Activated naive CD8-positive, alpha-beta T cell treated with anti-CD3 and anti-CD28 coated beads, Interleukin-2, amount 10 ng/mL, durations not matched to agents 7 days and 5 days (primary cell): ENCODE results near the gene GPHB5. TPM values are rescaled to one million over a fixed set of nuclear protein-coding genes. Genes with fewer than 3 reads are reported as not detected.
"Not testable (repeated sequence)": the region's sequence is repeated elsewhere in the genome, so short reads cannot be mapped to it uniquely, and the experiment has no call there.

Source experiments
- ATAC-seq: fragments of 150-1000 bp; cut with Tn5 transposase; one replicate; pipeline ENCODE4 v1.10.0; 2021; ENCODE audit warnings: low read depth, moderate library complexity
- POLR2A ChIA-PET: fragments of 350-600 bp; sonication (Branson Sonifier 250); formaldehyde crosslinking; loops from one replicate; lab custom pipeline; 2021; ENCODE audit warnings: antibody characterized with exemption; lab: Charles Lee
- DNase-seq: peaks from one replicate; pipeline ENCODE4 v3.0.0; 2021
- H3K27ac Mint-ChIP-seq: one replicate; pipeline ENCODE4 v1.8.0; 2022; ENCODE audit warnings: mild to moderate bottlenecking, mixed read lengths
- H3K27me3 Mint-ChIP-seq: one replicate; pipeline ENCODE4 v1.8.0; 2022; ENCODE audit warnings: mild to moderate bottlenecking, moderate library complexity, mixed read lengths
- H3K36me3 Mint-ChIP-seq: one replicate; pipeline ENCODE4 v1.8.0; 2021; ENCODE audit warnings: mild to moderate bottlenecking, mixed read lengths
- H3K4me1 Mint-ChIP-seq: one replicate; pipeline ENCODE4 v1.8.0; 2021; ENCODE audit warnings: mixed read lengths
- H3K4me3 Mint-ChIP-seq: one replicate; pipeline ENCODE4 v1.8.0; 2022; ENCODE audit warnings: mild to moderate bottlenecking, moderate library complexity, mixed read lengths
- H3K9me3 Mint-ChIP-seq: one replicate; pipeline ENCODE4 v1.8.0; 2021; ENCODE audit warnings: mixed read lengths
- total RNA-seq, 2 experiments: library from RNA; stranded (reverse); gene quantifications; one replicate each; pipeline ENCODE4 v1.2.3, GENCODE V29; 2021

Gene GPHB5
- total RNA-seq, 2 experiments from 2014 or later: not detected

DNA sequence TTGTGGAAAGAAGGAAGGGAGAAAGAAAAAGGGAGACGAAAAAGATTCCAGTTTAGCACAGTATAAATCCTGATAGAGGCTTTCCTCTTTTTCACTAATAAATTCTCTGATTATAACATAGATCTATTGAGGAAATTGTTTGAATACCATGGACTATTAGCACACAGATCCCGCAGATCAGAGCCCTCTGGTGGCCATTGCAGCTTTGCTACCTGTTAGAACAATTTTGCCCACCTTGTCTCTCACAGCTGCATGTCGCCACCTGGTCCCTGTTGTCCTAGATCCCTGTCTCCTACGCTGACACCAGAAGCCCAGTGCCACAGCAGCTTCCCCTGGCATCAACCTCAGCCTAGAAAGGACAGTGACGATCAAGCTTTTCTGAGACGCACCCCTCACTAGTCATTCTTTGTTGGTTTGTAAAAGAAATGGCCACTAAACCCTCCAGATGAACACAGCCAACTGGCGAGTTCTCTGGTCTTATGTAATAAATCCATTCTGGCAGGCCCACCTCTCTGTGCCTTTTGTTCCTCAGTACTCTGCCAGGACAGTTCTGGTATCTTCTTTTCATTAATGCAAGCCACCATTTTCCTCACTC lies 9.9 kb downstream of the GPHB5 start:
- H3K27me3 Mint-ChIP-seq: peaks cover 6% of the 10 kb centered on the region
- no peaks in the 10 kb centered on the region for H3K9me3 Mint-ChIP-seq
- ATAC-seq (no peak), DNase-seq (no peak)
- POLR2A ChIA-PET: no interaction called here
- H3K4me3 Mint-ChIP-seq: no peak overlapping the region
- H3K27ac Mint-ChIP-seq: no peak overlapping the region
- H3K36me3 Mint-ChIP-seq: no peaks in the 10 kb centered on the region
- no peaks in the 10 kb centered on the region for H3K4me1 Mint-ChIP-seq

DNA sequence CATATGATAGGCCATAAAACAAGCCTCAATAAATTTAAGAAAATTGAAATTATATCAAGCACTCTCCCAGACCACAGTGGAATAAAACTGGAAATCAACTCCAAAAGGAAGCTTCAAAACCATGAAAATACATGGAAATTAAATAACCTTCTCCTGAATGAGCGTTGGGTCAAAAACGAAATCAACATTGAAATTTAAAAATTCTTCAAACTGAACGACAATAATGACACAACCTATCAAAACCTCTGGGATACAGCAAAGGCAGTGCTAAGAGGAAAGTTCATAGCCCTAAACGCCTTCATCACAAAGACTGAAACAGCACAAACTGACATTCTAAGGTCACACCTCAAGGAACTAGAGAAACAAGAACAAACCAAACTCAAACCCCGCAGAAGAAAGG lies 14.3 kb downstream of the GPHB5 start:
- H3K9me3 Mint-ChIP-seq, ATAC-seq, H3K27ac Mint-ChIP-seq, POLR2A ChIA-PET, H3K4me1 Mint-ChIP-seq, H3K4me3 Mint-ChIP-seq, H3K36me3 Mint-ChIP-seq, DNase-seq: not testable (repeated sequence)
- H3K27me3 Mint-ChIP-seq: peaks cover 12% of the 10 kb centered on the region

DNA sequence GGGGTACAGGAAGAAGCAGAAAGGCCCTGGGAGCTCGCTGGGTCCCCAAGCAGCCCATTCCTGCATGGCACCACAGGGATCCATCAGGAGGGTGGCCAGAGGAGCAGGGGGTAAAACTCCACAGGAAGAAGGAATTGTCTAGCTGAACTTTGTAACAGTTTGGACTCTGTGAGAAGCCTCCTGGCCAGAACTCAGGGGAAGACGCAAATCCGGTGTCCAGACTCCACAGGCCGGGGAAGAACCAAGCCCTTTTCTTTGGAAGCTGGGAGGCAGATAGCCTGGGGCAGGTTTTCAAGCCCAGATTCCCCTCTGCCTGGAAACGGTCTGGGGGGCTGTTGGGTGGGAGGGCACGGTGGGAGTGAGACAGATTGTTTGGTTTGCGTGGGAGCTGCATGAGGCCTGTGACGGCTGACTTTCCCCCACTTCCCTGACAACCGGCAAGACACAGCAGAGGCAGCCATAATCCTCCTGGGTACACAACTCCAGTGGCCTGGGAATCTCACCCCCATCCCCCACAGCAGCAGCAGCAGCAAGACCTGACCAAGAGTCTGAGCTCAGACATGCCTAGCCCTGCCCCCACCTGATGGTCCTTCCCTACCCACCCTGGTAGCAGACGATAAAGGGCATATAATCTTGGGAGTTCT lies 16.7 kb downstream of the GPHB5 start:
- POLR2A ChIA-PET: no interaction called here
- no peak for ATAC-seq
- peaks cover 5% of the 10 kb centered on the region for H3K4me1 Mint-ChIP-seq

DNA sequence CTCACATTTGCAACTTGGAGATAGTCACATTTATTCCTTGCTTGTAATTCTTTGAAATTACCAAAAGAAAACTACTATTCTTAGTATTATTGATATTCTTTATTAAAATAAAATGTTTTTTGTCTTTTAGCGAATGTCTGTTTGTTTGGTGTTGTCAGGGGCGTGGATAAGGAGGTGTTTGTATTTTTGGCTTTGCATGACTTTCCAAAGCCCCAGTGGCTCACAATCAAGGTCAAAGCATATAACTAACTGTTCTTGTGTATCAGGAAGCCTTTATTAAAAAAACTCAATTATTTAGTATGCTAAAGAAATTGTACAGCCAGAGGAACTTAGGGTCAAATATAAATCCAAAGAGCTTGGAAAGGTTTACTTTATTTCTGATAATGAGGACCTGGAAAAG lies 17.9 kb downstream of the GPHB5 start:
- no peak overlapping the region for H3K4me3 Mint-ChIP-seq
- DNase-seq (no peak), ATAC-seq (no peak)
- H3K36me3 Mint-ChIP-seq: no peaks in the 10 kb centered on the region
- POLR2A ChIA-PET: no interaction called here
- peaks cover 14% of the 10 kb centered on the region for H3K27me3 Mint-ChIP-seq
- H3K4me1 Mint-ChIP-seq: peaks cover 5% of the 10 kb centered on the region
- H3K9me3 Mint-ChIP-seq: no peaks in the 10 kb centered on the region
- H3K27ac Mint-ChIP-seq: no peak overlapping the region

More for the DNA sequence above, 16.7 kb downstream of the GPHB5 start:
- no peak for DNase-seq
- no peaks in the 10 kb centered on the region for H3K36me3 Mint-ChIP-seq
- no peaks in the 10 kb centered on the region for H3K9me3 Mint-ChIP-seq
- peaks cover 14% of the 10 kb centered on the region for H3K27me3 Mint-ChIP-seq
- H3K4me3 Mint-ChIP-seq: no peak overlapping the region
- H3K27ac Mint-ChIP-seq: no peak overlapping the region

DNA sequence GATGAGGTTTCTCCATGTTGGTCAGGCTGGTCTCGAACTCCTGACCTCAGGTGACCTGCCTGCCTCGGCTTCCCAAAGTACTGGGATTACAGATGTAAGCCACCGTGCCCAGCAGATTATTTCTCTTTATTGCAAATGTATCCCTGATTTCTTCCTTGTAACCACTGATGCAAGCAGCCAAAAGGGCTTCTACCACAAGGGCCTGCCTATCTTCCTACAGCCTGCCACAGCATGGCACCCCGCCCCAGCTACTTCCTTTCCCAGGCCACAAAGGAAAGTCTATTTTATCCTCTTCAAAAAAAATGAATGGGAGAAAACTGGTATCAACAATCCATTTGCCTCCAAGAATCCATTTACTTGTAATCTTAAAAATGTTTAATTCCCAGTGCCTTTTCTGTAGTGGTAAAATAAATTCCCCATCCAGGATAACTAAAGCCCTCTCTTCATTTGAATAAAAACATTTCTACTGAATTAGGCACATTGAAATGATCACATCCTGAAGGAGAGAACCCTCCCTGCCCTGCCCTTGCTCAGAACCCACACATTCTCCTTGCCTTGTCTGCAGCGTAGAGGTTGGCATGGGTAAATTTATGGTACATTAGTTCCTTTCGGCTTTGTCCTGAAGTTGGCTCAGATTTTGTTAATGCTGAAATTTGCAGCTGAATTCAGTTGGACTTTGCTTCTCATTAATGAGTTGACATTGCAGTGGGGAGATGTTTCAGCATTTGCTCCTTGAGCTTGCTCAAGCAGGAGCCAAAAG lies 19.2 kb downstream of the GPHB5 start:
- H3K36me3 Mint-ChIP-seq: no peaks in the 10 kb centered on the region

DNA sequence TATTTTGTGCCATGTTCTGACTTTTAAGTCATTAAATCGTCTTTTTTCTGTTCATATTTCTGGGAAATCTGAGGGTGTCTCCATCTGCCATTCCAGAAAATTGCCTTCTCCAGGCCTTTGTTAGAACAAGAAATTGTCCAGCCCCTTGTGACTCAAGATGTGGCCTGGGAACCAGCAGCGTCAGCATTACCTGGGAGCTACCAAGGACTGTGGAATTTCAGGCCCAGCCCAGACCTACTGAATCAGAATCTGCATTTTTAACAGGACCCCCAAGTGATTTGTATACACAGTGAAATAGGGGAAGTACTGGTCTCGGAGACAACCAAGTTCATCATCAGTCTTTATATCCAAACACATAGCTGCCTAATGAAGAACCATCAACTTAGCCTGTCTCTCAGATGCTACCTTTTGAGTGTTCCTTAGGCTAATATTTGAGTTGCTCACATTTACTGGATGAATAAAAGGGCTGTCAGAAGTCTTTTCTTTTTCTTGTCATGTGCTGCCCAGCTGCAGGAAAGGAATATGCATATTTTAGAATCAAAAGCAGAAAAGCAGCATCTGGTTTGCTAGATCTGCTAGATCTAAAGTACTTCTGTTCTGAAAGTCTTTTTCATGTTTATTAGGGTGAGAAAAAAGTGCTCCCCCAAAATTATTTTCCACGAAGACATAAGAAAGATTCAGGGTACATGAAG lies 21.2 kb downstream of the GPHB5 start:
- H3K36me3 Mint-ChIP-seq: no peaks in the 10 kb centered on the region
- POLR2A ChIA-PET: no interaction called here
- H3K4me3 Mint-ChIP-seq: no peak overlapping the region
- H3K27me3 Mint-ChIP-seq: peaks cover 11% of the 10 kb centered on the region
- no peak for ATAC-seq
- no peaks in the 10 kb centered on the region for H3K9me3 Mint-ChIP-seq
- H3K27ac Mint-ChIP-seq: no peak overlapping the region
- H3K4me1 Mint-ChIP-seq: peaks cover 9% of the 10 kb centered on the region
- no peak for DNase-seq

More for the DNA sequence above, 19.2 kb downstream of the GPHB5 start:
- POLR2A ChIA-PET: no interaction called here
- peaks cover 9% of the 10 kb centered on the region for H3K4me1 Mint-ChIP-seq
- DNase-seq: no peak
- no peaks in the 10 kb centered on the region for H3K9me3 Mint-ChIP-seq
- no peak for ATAC-seq
- H3K4me3 Mint-ChIP-seq: no peak overlapping the region
- peaks cover 14% of the 10 kb centered on the region for H3K27me3 Mint-ChIP-seq
- no peak overlapping the region for H3K27ac Mint-ChIP-seq

DNA sequence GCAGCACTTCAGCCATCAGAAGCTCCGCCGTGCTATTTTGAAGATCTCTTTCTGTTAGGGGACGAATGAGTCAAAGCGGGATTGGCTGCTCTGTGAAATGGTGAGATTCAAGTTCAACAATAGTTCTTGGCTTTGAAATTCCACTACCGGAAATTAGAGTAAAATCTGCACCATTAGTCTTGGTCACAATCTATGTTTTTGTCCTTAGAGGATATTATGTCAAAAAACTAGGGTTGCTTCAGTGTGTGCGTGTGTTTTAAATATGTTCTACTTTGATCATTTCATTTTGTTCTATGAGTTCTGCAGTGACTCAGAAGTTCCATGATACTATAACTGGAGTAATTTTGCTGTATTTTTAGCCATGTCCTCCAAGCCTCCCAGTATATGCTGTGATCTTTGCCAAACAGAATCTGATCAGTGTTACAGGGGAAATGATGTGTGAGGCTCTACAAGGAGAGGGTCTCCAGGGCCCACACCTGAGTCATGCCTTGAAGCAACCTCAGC lies 22.6 kb downstream of the GPHB5 start:
- Mint-ChIP-seq H3K4me1 (peaks cover 9% of the 10 kb centered on the region), H3K9me3 (no peaks in the 10 kb centered on the region), H3K4me3 (no peak overlapping the region), H3K27ac (no peak overlapping the region), H3K36me3 (no peaks in the 10 kb centered on the region), H3K27me3 (peaks cover 7% of the 10 kb centered on the region)
- DNase-seq (no peak), ATAC-seq (no peak)
- POLR2A ChIA-PET: no interaction called here

DNA sequence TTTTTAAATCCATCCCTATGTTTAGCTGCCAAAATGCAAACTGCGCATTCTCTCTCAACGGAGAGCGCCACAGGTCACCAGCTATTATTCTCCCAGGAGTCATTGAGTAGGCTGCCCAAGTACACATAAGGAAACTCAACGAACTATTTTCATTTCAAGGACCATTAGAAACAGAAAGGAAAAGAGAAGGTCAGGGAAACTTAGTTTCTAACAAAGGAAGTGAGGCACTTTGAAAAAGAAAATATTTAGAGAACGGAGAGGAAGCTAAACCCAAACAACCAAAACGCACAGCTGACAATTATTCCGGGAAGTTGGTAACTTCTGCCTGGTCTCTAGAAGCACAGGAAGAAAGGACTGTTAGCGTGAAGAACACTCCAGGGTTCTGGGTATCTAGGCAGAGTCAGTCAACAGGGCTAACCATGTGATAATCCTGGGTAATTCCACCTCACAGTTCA lies 23.5 kb downstream of the GPHB5 start:
- POLR2A ChIA-PET: no interaction called here

DNA sequence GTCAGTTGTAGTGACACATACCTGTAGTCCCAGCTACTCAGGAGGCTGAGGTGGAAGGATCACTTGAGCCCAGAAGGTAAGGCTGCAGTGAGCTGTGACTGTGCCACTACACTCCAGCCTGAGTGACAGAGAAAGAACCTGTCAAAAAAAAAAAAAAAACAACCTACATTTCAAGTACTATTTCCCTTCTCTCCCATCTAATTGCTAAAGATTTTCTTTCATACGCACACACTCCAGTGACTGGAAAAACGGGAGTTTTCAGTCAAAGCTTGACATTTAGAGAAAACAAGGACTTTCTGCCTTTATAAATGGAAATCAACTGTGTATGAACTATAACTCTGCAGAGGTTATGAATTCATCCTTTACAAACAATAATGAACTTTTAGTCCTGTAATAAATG lies 25.9 kb downstream of the GPHB5 start:
- no peak for ATAC-seq
- Mint-ChIP-seq H3K27ac (no peak overlapping the region), H3K9me3 (no peaks in the 10 kb centered on the region), H3K36me3 (no peaks in the 10 kb centered on the region), H3K4me1 (peaks cover 5% of the 10 kb centered on the region), H3K4me3 (no peak overlapping the region), H3K27me3 (peaks cover 13% of the 10 kb centered on the region)
- POLR2A ChIA-PET: no interaction called here
- DNase-seq: no peak

More for the DNA sequence above, 23.5 kb downstream of the GPHB5 start:
- Mint-ChIP-seq H3K4me1 (peaks cover 9% of the 10 kb centered on the region), H3K36me3 (no peaks in the 10 kb centered on the region), H3K4me3 (peak overlapping the region; percentile 6), H3K27me3 (peaks cover 12% of the 10 kb centered on the region), H3K27ac (no peak overlapping the region), H3K9me3 (no peaks in the 10 kb centered on the region)
- DNase-seq (no peak), ATAC-seq (no peak)

DNA sequence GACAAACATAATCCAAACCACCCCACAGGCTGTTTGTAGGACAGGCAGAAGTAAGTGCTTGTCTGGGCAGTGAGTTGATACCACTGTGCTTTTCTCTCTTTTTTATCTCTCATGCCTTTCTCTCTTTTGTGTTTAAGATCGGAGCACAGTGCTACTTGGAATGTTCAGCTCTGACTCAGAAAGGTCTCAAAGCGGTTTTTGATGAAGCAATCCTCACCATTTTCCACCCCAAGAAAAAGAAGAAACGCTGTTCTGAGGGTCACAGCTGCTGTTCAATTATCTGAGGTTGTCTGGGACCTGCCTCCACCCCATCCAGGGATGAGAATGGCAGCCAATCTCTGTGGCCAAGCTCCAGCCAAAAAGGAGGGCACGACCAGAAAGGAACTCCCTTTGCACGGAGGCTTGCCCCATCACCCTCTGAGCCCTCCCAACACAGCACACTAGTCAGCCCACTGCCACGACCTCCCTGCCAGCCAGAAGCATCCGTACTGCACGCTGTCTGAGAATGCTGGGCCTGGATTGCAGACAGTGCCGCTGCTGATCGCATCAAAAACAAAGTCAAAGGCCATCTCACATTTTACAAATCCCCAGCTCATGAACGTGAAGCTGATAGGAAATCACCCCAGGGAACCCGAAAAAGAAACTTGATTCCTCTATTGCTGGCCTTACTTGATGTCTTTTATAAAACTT lies 27.8 kb downstream of the GPHB5 start:
- ATAC-seq (no peak), DNase-seq (no peak)
- Mint-ChIP-seq H3K36me3 (no peaks in the 10 kb centered on the region), H3K9me3 (no peaks in the 10 kb centered on the region), H3K4me1 (peaks cover 5% of the 10 kb centered on the region), H3K27ac (no peak overlapping the region), H3K27me3 (peaks cover 11% of the 10 kb centered on the region), H3K4me3 (no peak overlapping the region)
- POLR2A ChIA-PET: no interaction called here

DNA sequence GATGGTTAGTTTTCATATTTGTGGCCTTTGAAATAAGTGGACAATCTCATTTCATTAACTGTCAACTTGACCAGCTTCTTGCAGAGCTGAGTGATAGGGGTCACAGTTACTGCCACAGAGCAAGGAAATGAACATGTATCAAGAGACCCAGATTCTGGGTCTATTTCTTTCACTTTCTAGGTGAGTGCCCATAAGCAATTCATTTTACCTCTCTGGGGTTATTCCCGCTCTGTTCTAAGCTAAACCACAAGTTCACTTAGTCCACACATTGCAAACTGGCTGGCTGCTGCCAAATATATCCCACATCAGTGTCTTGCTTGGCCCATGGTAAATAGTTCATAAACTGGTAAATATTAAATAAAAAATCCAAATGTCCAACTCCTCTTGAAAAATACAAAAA lies 29.9 kb downstream of the GPHB5 start:
- no peak for DNase-seq
- Mint-ChIP-seq H3K4me3 (no peak overlapping the region), H3K27me3 (peaks cover 11% of the 10 kb centered on the region), H3K4me1 (no peaks in the 10 kb centered on the region), H3K36me3 (no peaks in the 10 kb centered on the region), H3K27ac (no peak overlapping the region), H3K9me3 (no peaks in the 10 kb centered on the region)
- POLR2A ChIA-PET: no interaction called here
- ATAC-seq: no peak

DNA sequence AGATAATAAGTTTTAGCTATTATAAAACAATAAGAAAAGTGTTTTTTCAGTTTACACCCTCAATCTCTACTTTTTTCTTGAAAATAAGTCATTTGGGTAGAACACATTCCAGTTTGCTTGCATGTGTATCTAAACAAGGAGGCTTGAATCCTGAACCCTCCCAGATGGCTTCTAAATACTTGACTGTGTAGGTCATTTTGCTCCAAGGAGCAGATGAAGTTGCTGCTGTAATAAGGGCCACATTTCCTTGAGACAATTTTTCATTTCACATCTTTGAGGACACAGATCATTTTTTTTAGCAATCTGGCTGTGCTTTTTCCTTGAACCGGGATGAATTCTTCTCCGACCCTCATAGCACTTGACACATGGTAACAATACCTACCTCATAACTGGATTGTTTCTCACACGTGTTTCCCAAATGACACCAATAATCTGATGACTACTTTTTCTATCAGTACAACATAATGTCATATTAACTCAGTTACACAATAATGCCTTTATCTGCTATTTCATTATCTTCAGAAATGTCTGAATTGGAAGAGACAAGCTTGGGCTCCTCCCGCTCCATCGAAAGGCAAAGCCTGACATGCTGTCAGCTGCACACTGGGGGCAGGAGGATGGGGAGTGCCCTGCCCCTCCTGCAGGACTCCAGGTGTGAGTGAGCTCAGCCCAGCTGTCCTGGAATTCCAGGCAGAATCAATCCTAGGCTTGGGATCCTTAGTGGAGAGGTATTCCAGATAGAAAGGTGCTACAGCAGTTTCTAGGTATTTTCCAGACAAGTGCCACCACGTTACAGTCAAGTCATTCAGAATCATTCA lies 30.9 kb downstream of the GPHB5 start:
- POLR2A ChIA-PET: interaction anchor here (0.9 kb wide), 1 partner anchor 132 kb away, joined by 4 read pairs; no protein-coding TSS in a partner anchor
- peaks cover 6% of the 10 kb centered on the region for H3K27me3 Mint-ChIP-seq
- H3K4me1 Mint-ChIP-seq: no peaks in the 10 kb centered on the region
- H3K36me3 Mint-ChIP-seq: no peaks in the 10 kb centered on the region
- ATAC-seq: no peak
- no peak overlapping the region for H3K4me3 Mint-ChIP-seq
- H3K27ac Mint-ChIP-seq: no peak overlapping the region
- no peaks in the 10 kb centered on the region for H3K9me3 Mint-ChIP-seq
- no peak for DNase-seq
